HEK293T (cell line): Measurements from ENCODE around the gene IFI44L.

ENCODE experiments used
- BHLHE40 ChIP-seq: fragments of 450-650 bp; IDR thresholded peaks from 2 replicates; pipeline ENCODE4 v1.6.1; 2016; ENCODE audit warnings: mild to moderate bottlenecking, moderate library complexity, borderline replicate concordance
- ELF4 ChIP-seq: fragments of 450-650 bp; IDR thresholded peaks from 2 replicates; pipeline ENCODE4 v1.6.1; 2017; ENCODE audit warnings: antibody characterized with exemption
- SP1 ChIP-seq: fragments of 450-650 bp; IDR thresholded peaks from 2 replicates; pipeline ENCODE4 v1.6.1; 2017
- SUZ12 ChIP-seq: fragments of 450-650 bp; IDR thresholded peaks from 2 replicates; pipeline ENCODE4 v1.6.1; 2016; ENCODE audit warnings: mild to moderate bottlenecking
- TARDBP ChIP-seq: fragments of 450-650 bp; IDR thresholded peaks from 2 replicates; pipeline ENCODE4 v1.6.1; 2016
- ZNF384 ChIP-seq: fragments of 450-650 bp; IDR thresholded peaks from 2 replicates; pipeline ENCODE4 v1.6.1; 2016
- TF ChIP-seq, protein P1 (sequence below): fragments of 450-650 bp; IDR thresholded peaks from 2 replicates; pipeline ENCODE4 v1.6.1; 2016

DNA sequence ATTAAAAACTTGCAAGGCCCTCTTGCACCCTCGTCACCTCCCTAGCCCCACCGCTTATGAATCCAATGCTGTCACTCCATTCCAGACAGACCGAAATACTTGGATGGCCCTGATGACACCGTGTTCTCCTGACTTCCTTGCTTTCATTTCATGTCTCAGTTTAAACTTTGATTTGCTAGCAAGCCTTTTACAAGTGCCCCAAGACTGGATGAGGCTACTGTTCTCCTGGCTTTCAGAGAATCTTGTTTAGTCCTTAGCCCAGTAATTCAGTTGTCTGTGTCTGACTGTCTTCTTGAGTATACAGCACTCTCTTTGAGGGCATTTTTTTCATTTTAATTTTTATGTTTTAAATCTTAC is 824 bp upstream of the IFI44L start:
- TF ChIP-seq SP1 (no peak), BHLHE40 (no peak), ELF4 (no peak), ZNF384 (no peak), SUZ12 (no peak), TARDBP (no peak)
- TF ChIP-seq, protein P1, sequence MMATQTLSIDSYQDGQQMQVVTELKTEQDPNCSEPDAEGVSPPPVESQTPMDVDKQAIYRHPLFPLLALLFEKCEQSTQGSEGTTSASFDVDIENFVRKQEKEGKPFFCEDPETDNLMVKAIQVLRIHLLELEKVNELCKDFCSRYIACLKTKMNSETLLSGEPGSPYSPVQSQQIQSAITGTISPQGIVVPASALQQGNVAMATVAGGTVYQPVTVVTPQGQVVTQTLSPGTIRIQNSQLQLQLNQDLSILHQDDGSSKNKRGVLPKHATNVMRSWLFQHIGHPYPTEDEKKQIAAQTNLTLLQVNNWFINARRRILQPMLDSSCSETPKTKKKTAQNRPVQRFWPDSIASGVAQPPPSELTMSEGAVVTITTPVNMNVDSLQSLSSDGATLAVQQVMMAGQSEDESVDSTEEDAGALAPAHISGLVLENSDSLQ = no peak
